Measurements from ENCODE around the gene IFNL4. TPM values are rescaled to one million over a fixed set of nuclear protein-coding genes. Genes with fewer than 3 reads are reported as not detected.

The IFNL4 gene
- total RNA-seq, 4 donors from 2014 or later, result not detected

- 69 to 76% methylated on average over 8 of the region's 8 CpGs for WGBS, 2 donors
- Histone ChIP-seq H3K4me3 (no peak overlapping the region), H3K9me3 (peaks cover 0 to 16% (median 0%) of the 10 kb centered on the region in 4 donors), H3K36me3 (no peaks in the 10 kb centered on the region), H3K27ac (no peak overlapping the region), H3K27me3 (peaks cover 0 to 21% of the 10 kb centered on the region in 2 donors), H3K4me1 (no peaks in the 10 kb centered on the region)
- DNase-seq (ENCODE audit: low spot score in 2 of 2), result no peak
- TF ChIP-seq POLR2A (IDR thresholded peaks at IDR 0.05), result no peak
- TF ChIP-seq EP300 (IDR thresholded peaks at IDR 0.05), result no peak
- TF ChIP-seq CTCF (IDR thresholded peaks at IDR 0.05), result no peak
Observed at GRCh38 chr19:39253374-39254149, 4.9 kb upstream of the IFNL4 start.

GRCh38 chr19:39252458-39252857 is 3.8 kb upstream of the IFNL4 start:
- peaks cover 0 to 8% (median 2%) of the 10 kb centered on the region in 4 donors for H3K4me1 ChIP-seq
- no peaks in the 10 kb centered on the region for H3K36me3 ChIP-seq
- no peak for DNase-seq (ENCODE audit: low spot score in 2 of 2)
- peaks cover 0 to 32% of the 10 kb centered on the region in 2 donors for H3K27me3 ChIP-seq
- no peak overlapping the region for H3K4me3 ChIP-seq
- WGBS, 2 donors, result 51 to 60% methylated on average over 3 of the region's 3 CpGs
- peaks cover 0 to 11% (median 0%) of the 10 kb centered on the region in 4 donors for H3K9me3 ChIP-seq
- no peak overlapping the region for H3K27ac ChIP-seq
- no peak for TF ChIP-seq CTCF (IDR thresholded peaks at IDR 0.05)
- no peak for TF ChIP-seq POLR2A (IDR thresholded peaks at IDR 0.05)
- TF ChIP-seq EP300 (IDR thresholded peaks at IDR 0.05), result no peak

GRCh38 chr19:39251846-39252245 is 3.2 kb upstream of the IFNL4 start:
- no peak for DNase-seq (ENCODE audit: low spot score in 2 of 2)

GRCh38 chr19:39251081-39251480 is 2.4 kb upstream of the IFNL4 start:
- no peaks in the 10 kb centered on the region for H3K9me3 ChIP-seq
- H3K27me3 ChIP-seq, result peaks cover 0 to 41% of the 10 kb centered on the region in 2 donors
- DNase-seq (ENCODE audit: low spot score in 2 of 2), result no peak
- no peak overlapping the region for H3K4me3 ChIP-seq
- no peak for TF ChIP-seq EP300 (IDR thresholded peaks at IDR 0.05)
- TF ChIP-seq CTCF (IDR thresholded peaks at IDR 0.05), result no peak
- TF ChIP-seq POLR2A (IDR thresholded peaks at IDR 0.05), result no peak
- no peaks in the 10 kb centered on the region for H3K36me3 ChIP-seq
- H3K4me1 ChIP-seq, result peaks cover 0 to 14% (median 4%) of the 10 kb centered on the region in 4 donors
- no peak overlapping the region for H3K27ac ChIP-seq
- WGBS, 2 donors, result 79 to 80% methylated on average over 5 of the region's 5 CpGs

More at GRCh38 chr19:39251846-39252245, 3.2 kb upstream of the IFNL4 start:
- Histone ChIP-seq H3K36me3 (no peaks in the 10 kb centered on the region), H3K4me3 (no peak overlapping the region), H3K27me3 (peaks cover 0 to 39% of the 10 kb centered on the region in 2 donors), H3K9me3 (peaks cover 0 to 7% (median 0%) of the 10 kb centered on the region in 4 donors), H3K4me1 (peaks cover 0 to 14% (median 4%) of the 10 kb centered on the region in 4 donors), H3K27ac (no peak overlapping the region)
- TF ChIP-seq CTCF (IDR thresholded peaks at IDR 0.05), result no peak
- no peak for TF ChIP-seq EP300 (IDR thresholded peaks at IDR 0.05)
- no peak for TF ChIP-seq POLR2A (IDR thresholded peaks at IDR 0.05)
- WGBS, 2 donors, result 55 to 61% methylated on average over 3 of the region's 3 CpGs

Measured in tibial nerve (tissue), 4 donors.